Nucleus accumbens (tissue), 56 donors: ENCODE results near the gene CLEC3A.
"Not testable (repeated sequence)": the region's sequence is repeated elsewhere in the genome, so short reads cannot be mapped to it uniquely, and the experiment has no call there.

ENCODE experiments used
- DNase-seq, 56 donors: peaks; one replicate each; lab custom pipeline; 2025; lab: John Stamatoyannopoulos, UW

CLEC3A gene

DNA sequence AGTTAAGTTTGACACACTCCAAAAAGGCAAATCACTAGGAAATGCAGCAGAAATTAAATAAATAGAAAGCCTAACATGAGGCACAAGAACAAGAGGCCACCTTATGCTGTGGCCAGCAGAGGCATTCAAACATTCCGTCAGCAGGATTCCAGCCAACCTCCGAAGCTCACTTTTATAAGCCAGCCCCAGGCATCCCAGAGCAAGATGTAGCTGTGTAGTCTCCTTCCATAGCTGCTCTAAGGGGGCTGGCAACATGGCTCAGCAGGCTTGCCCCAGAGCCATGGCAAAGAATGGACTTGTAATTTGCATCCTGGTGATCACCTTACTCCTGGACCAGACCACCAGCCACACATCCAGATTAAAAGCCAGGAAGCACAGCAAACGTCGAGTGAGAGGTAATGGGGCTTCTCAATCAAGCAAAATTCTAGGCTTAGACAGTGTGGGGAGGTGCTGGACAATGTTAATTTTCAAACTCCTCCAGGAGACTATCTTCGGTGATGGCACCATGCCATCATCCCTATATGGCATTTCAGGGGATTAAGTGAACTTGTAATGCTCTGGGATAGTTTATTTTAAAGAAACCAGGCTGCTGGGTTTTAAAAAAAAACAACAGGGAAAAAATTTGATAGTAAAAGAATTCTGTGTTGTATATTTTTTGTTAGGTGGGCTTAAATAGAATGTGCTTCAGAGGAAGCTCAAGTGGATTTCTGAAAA, at the start of gene CLEC3A:
TSS of gene CLEC3A (plus strand) at position 202 of the 714 bp plus-strand sequence. CDS start at position 281, 79 bp downstream.
- peak in 2 of 56 donors; percentile 0 to 1 for DNase-seq

DNA sequence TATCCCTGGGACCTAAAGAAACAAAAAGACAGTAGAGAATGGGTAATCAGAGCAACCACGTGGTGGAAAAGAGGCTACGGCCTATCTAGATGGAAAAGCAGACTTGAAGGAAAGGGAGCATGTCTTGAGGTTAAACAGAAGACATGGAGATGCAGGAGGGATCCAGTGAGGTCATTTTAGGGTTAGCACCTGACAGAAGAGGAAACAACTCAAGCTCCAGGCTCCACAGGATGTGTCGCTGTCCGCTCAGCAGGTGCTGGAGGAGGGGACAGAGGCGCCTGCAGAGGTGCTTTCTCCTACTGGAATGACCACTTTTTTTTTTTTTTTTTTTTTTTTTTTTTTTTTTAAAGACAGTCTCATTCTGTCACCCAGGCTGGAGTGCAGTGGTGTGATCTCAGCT, 47.5 kb upstream of the CLEC3A start:
- DNase-seq = no peak

DNA sequence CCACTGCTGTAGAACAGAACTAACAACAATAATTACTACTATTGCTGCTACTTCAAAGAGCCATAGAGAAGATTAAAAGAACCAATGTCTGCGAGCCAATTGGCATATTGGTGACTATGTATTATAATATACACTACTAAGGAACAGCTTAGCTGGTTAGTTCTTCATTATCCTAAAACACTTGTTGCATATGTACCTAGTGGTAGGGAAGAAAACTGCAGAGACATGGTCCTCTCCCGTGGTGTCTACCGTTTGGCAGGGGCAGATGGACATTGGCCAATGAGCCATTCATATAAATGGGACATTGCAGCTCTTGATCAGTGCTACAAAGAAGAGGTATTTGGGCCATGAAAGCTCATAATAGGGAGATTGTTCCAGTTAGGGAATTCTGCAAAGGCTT, 46.4 kb upstream of the CLEC3A start:
- no peak for DNase-seq

- DNase-seq = no peak
These were observed 45.0 kb upstream of the CLEC3A start for GRCh38 chr16:77977339-77977738.

- no peak for DNase-seq
These were observed 37.2 kb upstream of the CLEC3A start for GRCh38 chr16:77985111-77985510.

GRCh38 chr16:77986011-77986740, 36.2 kb upstream of the CLEC3A start:
- DNase-seq = no peak

- no peak for DNase-seq
These were observed 34.5 kb upstream of the CLEC3A start for GRCh38 chr16:77987810-77988209.

DNA sequence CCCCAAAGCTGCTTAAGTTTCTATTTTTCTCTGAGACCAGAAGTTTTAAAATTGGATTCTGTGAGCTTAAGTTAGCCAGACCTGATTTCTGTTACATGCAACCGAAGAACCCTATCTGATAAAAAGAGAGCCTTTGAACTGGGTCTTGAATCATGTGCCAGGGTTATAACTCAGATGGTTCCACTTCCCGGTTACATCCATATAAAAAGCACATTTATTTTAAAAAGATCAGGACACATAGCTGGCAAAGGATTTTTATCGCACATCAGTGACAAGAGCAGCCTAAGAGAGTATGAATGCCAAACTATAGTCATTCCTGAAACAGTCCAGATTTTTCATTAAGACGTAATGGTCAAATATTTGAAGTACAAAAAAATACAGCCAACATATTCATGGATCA, 32.5 kb upstream of the CLEC3A start:
- no peak for DNase-seq

GRCh38 chr16:77991701-77992100, 30.6 kb upstream of the CLEC3A start:
- no peak for DNase-seq

GRCh38 chr16:77992381-77992780, 30.0 kb upstream of the CLEC3A start:
- not testable (repeated sequence) for DNase-seq

- DNase-seq = no peak
These were observed 29.0 kb upstream of the CLEC3A start for GRCh38 chr16:77993111-77993985.

DNA sequence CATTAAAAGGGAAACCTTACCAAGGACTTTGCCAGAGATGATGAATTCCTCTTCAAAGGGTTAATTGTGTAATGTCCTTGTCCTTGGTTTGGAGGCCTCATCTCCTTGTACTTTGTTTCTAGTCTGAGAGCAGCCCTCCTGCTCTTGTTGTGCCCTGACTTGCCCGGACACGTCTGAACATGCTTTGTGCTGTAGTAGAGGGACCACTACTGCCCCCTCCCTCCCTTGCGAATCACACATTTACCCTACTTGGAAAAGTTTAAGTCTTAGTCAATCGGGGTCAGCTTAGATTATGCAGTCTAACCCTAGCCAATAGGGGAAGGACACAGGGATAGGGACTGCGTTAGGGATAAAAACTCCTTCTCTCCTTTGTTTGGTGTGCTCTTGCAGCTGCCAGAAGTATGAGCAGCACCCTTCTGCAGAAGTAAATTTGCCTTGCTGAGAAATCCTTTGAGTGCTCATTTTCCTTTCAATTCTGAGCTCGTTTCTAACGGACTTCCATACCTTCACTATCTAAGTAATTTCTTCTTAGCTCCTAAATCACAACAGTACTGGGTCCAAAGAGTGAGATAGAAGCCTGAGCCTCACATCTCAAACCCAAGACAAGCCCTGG, 26.4 kb upstream of the CLEC3A start:
- no peak for DNase-seq

- DNase-seq = no peak
These were observed 23.9 kb upstream of the CLEC3A start for GRCh38 chr16:77998350-77999023.

DNA sequence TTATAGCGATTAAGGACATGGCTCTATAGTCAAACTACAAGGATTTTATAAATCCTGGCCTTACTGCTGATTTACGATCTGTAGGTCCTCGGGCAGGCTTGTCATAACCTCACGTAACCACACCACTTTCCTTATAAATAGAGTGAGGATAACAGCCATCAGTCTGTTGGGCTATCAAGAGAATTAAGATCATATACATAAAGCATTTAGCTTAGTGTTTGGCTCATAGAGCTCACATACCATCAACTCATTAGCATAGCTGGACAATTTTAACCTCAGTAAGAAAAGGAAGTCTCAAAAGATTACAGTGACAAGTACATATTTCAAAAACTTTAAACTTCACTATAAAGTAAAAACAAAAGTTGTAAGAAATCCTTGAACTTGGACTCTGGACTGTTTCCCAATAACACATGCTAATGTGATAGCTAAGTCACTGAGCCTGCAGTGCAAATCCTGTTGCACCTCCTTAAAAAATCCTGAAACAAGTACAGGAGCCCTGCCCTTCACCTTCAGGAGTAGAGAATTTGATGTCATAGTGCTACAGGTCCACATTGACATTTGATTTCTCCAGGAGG, 20.8 kb upstream of the CLEC3A start:
- no peak for DNase-seq

- DNase-seq = peak in 55 of 56 donors; percentile 4 to 90 (median 50)
These were observed 19.3 kb upstream of the CLEC3A start for GRCh38 chr16:78002915-78003538.

- no peak for DNase-seq
These were observed 17.8 kb upstream of the CLEC3A start for GRCh38 chr16:78004517-78004916.

- DNase-seq = no peak
These were observed 16.5 kb upstream of the CLEC3A start for GRCh38 chr16:78005881-78006280.

GRCh38 chr16:78007121-78007520, 15.2 kb upstream of the CLEC3A start:
- no peak for DNase-seq

GRCh38 chr16:78024159-78024558, 1.8 kb downstream of the CLEC3A start:
- no peak for DNase-seq
